ENCODE measurements around the gene PBX1.
"Not testable (repeated sequence)": the region's sequence is repeated elsewhere in the genome, so short reads cannot be mapped to it uniquely, and the experiment has no call there.

PBX1 gene

DNA sequence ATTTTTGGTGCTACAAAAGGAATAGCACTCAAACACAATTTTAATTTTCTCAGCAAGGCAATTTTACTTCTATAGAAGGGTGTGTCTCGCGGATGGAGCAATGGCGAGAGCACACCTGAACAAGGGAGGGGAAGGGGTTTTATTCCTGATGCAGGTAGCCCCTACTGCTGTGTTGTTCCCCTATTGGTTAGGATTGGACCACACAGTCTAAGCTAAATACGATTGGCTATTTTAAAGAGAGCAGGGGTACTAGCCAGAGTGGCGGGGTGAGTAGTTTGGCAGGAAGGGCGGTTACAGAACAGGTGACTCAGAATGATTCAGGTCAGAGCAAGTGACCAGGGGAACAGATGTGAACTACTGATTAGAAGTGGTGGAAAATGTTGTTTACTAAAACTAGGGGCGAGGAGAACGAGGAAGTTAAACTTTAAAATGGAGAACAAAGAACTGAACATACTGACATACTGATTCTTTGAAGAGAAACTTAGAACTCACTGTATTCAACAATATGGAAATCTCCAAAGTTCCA is 6.5 kb upstream of the PBX1 start:
- not testable (repeated sequence) for H3K4me1 ChIP-seq (ENCODE audit: control insufficient read depth in 1 of 2, insufficient read depth in 2 of 2, low read length in 2 of 2); H3K27ac ChIP-seq (ENCODE audit: low read length); H3K27me3 ChIP-seq (ENCODE audit: low read depth, low read length); H3K4me3 ChIP-seq (ENCODE audit: low read depth in 1 of 2, low read length in 2 of 2); H3K9me3 ChIP-seq (ENCODE audit: control insufficient read depth in 1 of 2, low read length in 2 of 2); H3K36me3 ChIP-seq (ENCODE audit: control insufficient read depth in 1 of 2, insufficient read depth in 2 of 2, low read length in 2 of 2)

DNA sequence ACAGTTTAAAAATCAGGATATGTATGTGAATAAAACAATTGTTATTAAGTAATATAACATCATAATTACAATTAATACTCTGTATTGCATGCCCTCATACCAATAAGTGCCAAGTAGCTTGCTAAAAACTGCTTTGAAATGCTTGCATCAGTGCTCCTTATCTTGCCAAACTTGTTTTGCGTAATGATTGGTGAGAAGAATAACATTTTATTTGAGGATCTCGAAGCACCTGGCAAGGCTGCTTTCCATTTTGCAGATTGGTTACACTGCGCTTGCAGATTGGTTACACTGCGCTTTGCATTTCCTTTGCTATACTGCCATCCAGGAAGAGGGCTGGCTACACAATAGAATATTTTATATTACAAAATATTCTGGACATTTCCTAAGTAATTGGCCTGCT is 1.7 kb upstream of the PBX1 start:
- H3K27me3 ChIP-seq (ENCODE audit: low read depth, low read length) = no peaks in the 10 kb centered on the region
- H3K4me3 ChIP-seq (ENCODE audit: low read depth in 1 of 2, low read length in 2 of 2) = no peak overlapping the region
- no peaks in the 10 kb centered on the region for H3K4me1 ChIP-seq (ENCODE audit: control insufficient read depth in 1 of 2, insufficient read depth in 2 of 2, low read length in 2 of 2)
- no peaks in the 10 kb centered on the region for H3K9me3 ChIP-seq (ENCODE audit: control insufficient read depth in 1 of 2, low read length in 2 of 2)
- H3K27ac ChIP-seq (ENCODE audit: low read length) = no peak overlapping the region
- no peaks in the 10 kb centered on the region for H3K36me3 ChIP-seq (ENCODE audit: control insufficient read depth in 1 of 2, insufficient read depth in 2 of 2, low read length in 2 of 2)

DNA sequence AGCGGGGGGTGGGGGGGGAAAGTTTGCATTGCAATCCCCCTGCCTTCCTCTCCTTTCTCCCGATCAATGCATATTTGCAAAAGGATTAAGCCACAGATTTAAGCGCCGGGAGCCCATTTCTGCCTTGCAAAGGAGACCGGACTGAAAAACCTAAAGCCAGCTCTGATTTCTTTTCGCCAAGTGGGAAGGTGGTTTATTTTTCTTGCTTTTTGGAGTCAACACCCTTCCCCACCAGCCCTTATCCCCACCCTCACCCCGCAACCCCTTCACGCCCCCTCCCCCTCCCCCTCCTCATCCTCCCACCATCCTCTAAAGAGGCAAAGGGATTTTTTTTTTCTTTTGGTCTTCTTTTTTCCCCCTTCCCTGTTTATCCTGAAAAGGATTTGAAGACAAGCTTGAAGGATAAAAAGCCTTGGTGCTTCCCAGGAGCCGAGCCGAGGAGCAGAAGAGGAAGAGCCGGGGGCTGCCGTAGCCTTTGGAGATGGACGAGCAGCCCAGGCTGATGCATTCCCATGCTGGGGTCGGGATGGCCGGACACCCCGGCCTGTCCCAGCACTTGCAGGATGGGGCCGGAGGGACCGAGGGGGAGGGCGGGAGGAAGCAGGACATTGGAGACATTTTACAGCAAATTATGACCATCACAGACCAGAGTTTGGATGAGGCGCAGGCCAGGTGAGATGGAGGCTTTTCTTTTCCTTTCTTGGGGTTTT is 513 bp downstream of the PBX1 start:
- Histone ChIP-seq H3K27me3 (ENCODE audit: low read depth, low read length) (no peaks in the 10 kb centered on the region), H3K27ac (ENCODE audit: low read length) (peak overlapping the region; percentile 97), H3K4me1 (ENCODE audit: control insufficient read depth in 1 of 2, insufficient read depth in 2 of 2, low read length in 2 of 2) (no peaks in the 10 kb centered on the region), H3K9me3 (ENCODE audit: control insufficient read depth in 1 of 2, low read length in 2 of 2) (no peaks in the 10 kb centered on the region), H3K36me3 (ENCODE audit: control insufficient read depth in 1 of 2, insufficient read depth in 2 of 2, low read length in 2 of 2) (no peaks in the 10 kb centered on the region), H3K4me3 (ENCODE audit: low read depth in 1 of 2, low read length in 2 of 2) (peak overlapping the region; percentile 71 to 93)

DNA sequence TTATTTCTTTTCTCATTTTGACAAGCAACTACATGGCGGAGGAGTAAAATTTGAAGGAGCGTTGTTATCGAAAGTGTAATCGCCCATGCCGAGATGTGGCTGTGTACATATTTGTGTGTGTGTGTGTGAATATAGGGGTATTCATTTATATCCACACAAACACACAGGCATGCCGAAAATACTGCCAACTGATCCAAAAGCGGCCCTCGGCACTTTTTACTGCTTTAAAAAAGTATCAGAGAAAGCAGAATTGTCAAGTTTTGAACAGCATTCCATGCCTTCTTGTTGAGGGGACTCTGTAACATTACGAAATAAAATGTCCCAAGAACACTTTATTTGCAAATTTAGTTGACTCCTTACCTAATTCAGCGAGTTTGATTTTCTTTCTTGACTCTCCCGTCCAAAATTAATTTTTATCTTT is 1.1 kb downstream of the PBX1 start:
- H3K36me3 ChIP-seq (ENCODE audit: control insufficient read depth in 1 of 2, insufficient read depth in 2 of 2, low read length in 2 of 2) = no peaks in the 10 kb centered on the region
- peak overlapping the region; percentile 97 for H3K27ac ChIP-seq (ENCODE audit: low read length)
- peak overlapping the region; percentile 71 to 93 for H3K4me3 ChIP-seq (ENCODE audit: low read depth in 1 of 2, low read length in 2 of 2)
- no peaks in the 10 kb centered on the region for H3K4me1 ChIP-seq (ENCODE audit: control insufficient read depth in 1 of 2, insufficient read depth in 2 of 2, low read length in 2 of 2)
- H3K9me3 ChIP-seq (ENCODE audit: control insufficient read depth in 1 of 2, low read length in 2 of 2) = no peaks in the 10 kb centered on the region
- H3K27me3 ChIP-seq (ENCODE audit: low read depth, low read length) = no peaks in the 10 kb centered on the region

DNA sequence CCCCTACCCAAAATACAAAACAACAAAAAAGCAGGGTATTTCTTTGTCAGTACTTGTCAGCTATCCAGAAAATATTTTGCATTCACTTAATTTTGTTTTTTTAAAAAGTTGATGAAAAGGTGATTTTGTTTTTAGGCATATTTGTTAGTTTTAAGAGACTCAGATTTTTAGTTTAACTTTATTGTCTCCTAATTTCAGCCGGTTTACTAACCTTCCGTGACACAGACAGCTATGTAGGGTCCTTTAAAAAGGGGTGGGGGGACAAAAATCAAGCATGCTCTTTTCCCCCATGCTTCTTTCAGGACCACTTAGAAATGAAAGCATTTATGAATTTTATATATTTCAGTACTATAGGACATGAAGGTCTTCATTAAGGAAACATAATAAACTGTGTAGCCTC is 1.6 kb downstream of the PBX1 start:
- H3K36me3 ChIP-seq (ENCODE audit: control insufficient read depth in 1 of 2, insufficient read depth in 2 of 2, low read length in 2 of 2) = no peaks in the 10 kb centered on the region
- no peaks in the 10 kb centered on the region for H3K27me3 ChIP-seq (ENCODE audit: low read depth, low read length)
- H3K27ac ChIP-seq (ENCODE audit: low read length) = peak overlapping the region; percentile 97
- H3K4me3 ChIP-seq (ENCODE audit: low read depth in 1 of 2, low read length in 2 of 2) = peak overlapping the region; percentile 71 to 93
- H3K9me3 ChIP-seq (ENCODE audit: control insufficient read depth in 1 of 2, low read length in 2 of 2) = no peaks in the 10 kb centered on the region
- H3K4me1 ChIP-seq (ENCODE audit: control insufficient read depth in 1 of 2, insufficient read depth in 2 of 2, low read length in 2 of 2) = no peaks in the 10 kb centered on the region

DNA sequence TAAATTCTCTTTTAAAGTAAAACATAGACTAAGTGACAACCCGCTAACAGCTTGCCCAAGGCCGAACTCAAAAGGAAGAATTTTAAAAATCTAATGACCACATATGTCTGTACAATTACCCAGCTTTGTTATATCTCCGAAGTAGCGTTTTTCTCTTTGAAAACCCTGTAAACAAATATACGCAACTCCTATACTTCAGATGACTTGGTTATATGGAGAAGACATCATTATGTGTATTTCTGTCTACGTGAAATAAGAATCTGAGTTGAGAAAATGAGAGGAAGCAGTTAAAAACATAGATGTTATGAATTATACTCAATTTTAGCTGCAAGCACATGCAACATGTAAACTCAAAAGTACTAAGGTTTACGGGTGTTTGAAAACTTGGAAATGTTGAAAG is 2.0 kb downstream of the PBX1 start:
- peak overlapping the region; percentile 97 for H3K27ac ChIP-seq (ENCODE audit: low read length)
- H3K27me3 ChIP-seq (ENCODE audit: low read depth, low read length) = no peaks in the 10 kb centered on the region
- H3K4me3 ChIP-seq (ENCODE audit: low read depth in 1 of 2, low read length in 2 of 2) = peak overlapping the region; percentile 71 to 93
- H3K9me3 ChIP-seq (ENCODE audit: control insufficient read depth in 1 of 2, low read length in 2 of 2) = no peaks in the 10 kb centered on the region
- no peaks in the 10 kb centered on the region for H3K36me3 ChIP-seq (ENCODE audit: control insufficient read depth in 1 of 2, insufficient read depth in 2 of 2, low read length in 2 of 2)
- no peaks in the 10 kb centered on the region for H3K4me1 ChIP-seq (ENCODE audit: control insufficient read depth in 1 of 2, insufficient read depth in 2 of 2, low read length in 2 of 2)

- H3K27me3 ChIP-seq (ENCODE audit: low read depth, low read length) = no peaks in the 10 kb centered on the region
- H3K27ac ChIP-seq (ENCODE audit: low read length) = peak overlapping the region; percentile 97
- peak overlapping the region; percentile 71 to 93 for H3K4me3 ChIP-seq (ENCODE audit: low read depth in 1 of 2, low read length in 2 of 2)
- no peaks in the 10 kb centered on the region for H3K4me1 ChIP-seq (ENCODE audit: control insufficient read depth in 1 of 2, insufficient read depth in 2 of 2, low read length in 2 of 2)
- H3K36me3 ChIP-seq (ENCODE audit: control insufficient read depth in 1 of 2, insufficient read depth in 2 of 2, low read length in 2 of 2) = no peaks in the 10 kb centered on the region
- no peaks in the 10 kb centered on the region for H3K9me3 ChIP-seq (ENCODE audit: control insufficient read depth in 1 of 2, low read length in 2 of 2)
These were observed 2.5 kb downstream of the PBX1 start for GRCh38 chr1:164561472-164561871.

GRCh38 chr1:164562061-164562460 is 3.1 kb downstream of the PBX1 start:
- H3K27ac ChIP-seq (ENCODE audit: low read length) = peak overlapping the region; percentile 71
- H3K27me3 ChIP-seq (ENCODE audit: low read depth, low read length) = no peaks in the 10 kb centered on the region
- H3K4me1 ChIP-seq (ENCODE audit: control insufficient read depth in 1 of 2, insufficient read depth in 2 of 2, low read length in 2 of 2) = no peaks in the 10 kb centered on the region
- peak overlapping the region; percentile 71 to 93 for H3K4me3 ChIP-seq (ENCODE audit: low read depth in 1 of 2, low read length in 2 of 2)
- H3K9me3 ChIP-seq (ENCODE audit: control insufficient read depth in 1 of 2, low read length in 2 of 2) = no peaks in the 10 kb centered on the region
- H3K36me3 ChIP-seq (ENCODE audit: control insufficient read depth in 1 of 2, insufficient read depth in 2 of 2, low read length in 2 of 2) = no peaks in the 10 kb centered on the region

- Histone ChIP-seq H3K9me3 (ENCODE audit: control insufficient read depth in 1 of 2, low read length in 2 of 2) (no peaks in the 10 kb centered on the region), H3K4me1 (ENCODE audit: control insufficient read depth in 1 of 2, insufficient read depth in 2 of 2, low read length in 2 of 2) (no peaks in the 10 kb centered on the region), H3K27me3 (ENCODE audit: low read depth, low read length) (no peaks in the 10 kb centered on the region), H3K4me3 (ENCODE audit: low read depth in 1 of 2, low read length in 2 of 2) (peak overlapping the region; percentile 71 to 93), H3K27ac (ENCODE audit: low read length) (peak overlapping the region; percentile 71), H3K36me3 (ENCODE audit: control insufficient read depth in 1 of 2, insufficient read depth in 2 of 2, low read length in 2 of 2) (no peaks in the 10 kb centered on the region)
These were observed 3.5 kb downstream of the PBX1 start for GRCh38 chr1:164562511-164562910.

DNA sequence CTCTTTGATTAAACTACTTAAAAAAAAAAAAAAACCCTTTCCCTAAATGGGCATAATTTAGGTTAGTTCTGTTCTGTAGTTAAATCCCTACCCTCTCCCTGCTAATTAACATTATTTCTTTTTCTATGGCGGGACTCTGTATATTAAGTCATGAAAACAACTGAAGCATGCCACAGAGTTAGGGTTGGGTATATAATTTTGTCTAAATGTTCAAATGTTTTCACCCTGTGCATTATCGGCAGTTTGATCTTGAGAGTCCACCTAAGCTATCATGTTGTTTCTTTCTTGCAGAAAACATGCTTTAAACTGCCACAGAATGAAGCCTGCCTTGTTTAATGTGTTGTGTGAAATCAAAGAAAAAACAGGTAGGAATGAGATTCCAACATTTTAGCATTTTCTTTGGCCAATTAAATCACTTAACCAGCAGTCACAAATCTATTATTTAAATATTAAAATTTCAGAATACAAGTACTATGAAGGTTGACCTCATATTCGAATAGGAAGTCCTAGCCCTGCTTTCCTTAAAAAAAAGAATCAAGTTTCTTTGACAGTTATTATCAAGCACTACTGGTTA is 4.0 kb downstream of the PBX1 start:
- H3K4me1 ChIP-seq (ENCODE audit: control insufficient read depth in 1 of 2, insufficient read depth in 2 of 2, low read length in 2 of 2) = no peaks in the 10 kb centered on the region
- H3K36me3 ChIP-seq (ENCODE audit: control insufficient read depth in 1 of 2, insufficient read depth in 2 of 2, low read length in 2 of 2) = no peaks in the 10 kb centered on the region
- H3K4me3 ChIP-seq (ENCODE audit: low read depth in 1 of 2, low read length in 2 of 2) = peak overlapping the region; percentile 71 to 93
- H3K27me3 ChIP-seq (ENCODE audit: low read depth, low read length) = no peaks in the 10 kb centered on the region
- no peaks in the 10 kb centered on the region for H3K9me3 ChIP-seq (ENCODE audit: control insufficient read depth in 1 of 2, low read length in 2 of 2)
- H3K27ac ChIP-seq (ENCODE audit: low read length) = peak overlapping the region; percentile 71

- no peaks in the 10 kb centered on the region for H3K27me3 ChIP-seq (ENCODE audit: low read depth, low read length)
- no peaks in the 10 kb centered on the region for H3K9me3 ChIP-seq (ENCODE audit: control insufficient read depth in 1 of 2, low read length in 2 of 2)
- H3K4me3 ChIP-seq (ENCODE audit: low read depth in 1 of 2, low read length in 2 of 2) = peak overlapping the region; percentile 71 to 93
- H3K4me1 ChIP-seq (ENCODE audit: control insufficient read depth in 1 of 2, insufficient read depth in 2 of 2, low read length in 2 of 2) = peaks cover 0 to 4% of the 10 kb centered on the region in 2 donors
- no peaks in the 10 kb centered on the region for H3K36me3 ChIP-seq (ENCODE audit: control insufficient read depth in 1 of 2, insufficient read depth in 2 of 2, low read length in 2 of 2)
- H3K27ac ChIP-seq (ENCODE audit: low read length) = peak overlapping the region; percentile 71
These were observed 4.9 kb downstream of the PBX1 start for GRCh38 chr1:164563721-164564360.
